ENCODE measurements around the gene BID.
"Not testable (repeated sequence)": the region's sequence is repeated elsewhere in the genome, so short reads cannot be mapped to it uniquely, and the experiment has no call there.

The BID gene

DNA sequence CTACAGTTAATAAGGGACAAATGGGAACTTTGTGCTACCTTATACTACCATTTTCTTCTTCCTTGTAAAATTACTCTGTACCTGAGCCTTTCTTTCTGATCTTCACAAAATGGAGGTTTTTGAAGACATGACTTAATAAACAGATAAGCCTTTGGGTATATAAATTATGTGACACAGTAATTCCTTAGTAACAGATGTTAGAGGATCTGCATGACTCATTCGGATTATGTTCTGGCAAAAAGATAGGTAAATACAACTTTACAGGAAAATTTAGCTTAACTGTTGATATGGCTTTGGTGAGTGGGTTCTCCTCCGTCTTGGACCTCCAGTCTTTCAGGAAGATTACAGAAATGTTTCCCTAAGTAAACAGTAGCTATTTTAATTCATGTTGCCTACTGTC is 61.8 kb downstream of the BID start:
- peaks cover 9% of the 10 kb centered on the region for H3K36me3 Mint-ChIP-seq
- no peaks in the 10 kb centered on the region for H3K9me3 Mint-ChIP-seq
- no peak overlapping the region for H3K4me3 Mint-ChIP-seq
- DNase-seq (ENCODE audit: low spot score in 2 of 2) (no peak), ATAC-seq (ENCODE audit: low read depth) (no peak)
- H3K4me1 Mint-ChIP-seq = no peaks in the 10 kb centered on the region
- H3K27ac Mint-ChIP-seq = no peak overlapping the region
- no peaks in the 10 kb centered on the region for H3K27me3 Mint-ChIP-seq

GRCh38 chr22:17710023-17710422 is 64.2 kb downstream of the BID start:
- ATAC-seq (ENCODE audit: low read depth) (no peak), DNase-seq (ENCODE audit: low spot score in 2 of 2) (no peak)
- Mint-ChIP-seq H3K36me3 (peaks cover 9% of the 10 kb centered on the region), H3K4me1 (peaks cover 11% of the 10 kb centered on the region), H3K4me3 (no peak overlapping the region), H3K27ac (peak overlapping the region; percentile 58), H3K9me3 (no peaks in the 10 kb centered on the region), H3K27me3 (no peaks in the 10 kb centered on the region)

- no peaks in the 10 kb centered on the region for H3K27me3 Mint-ChIP-seq
- no peak overlapping the region for H3K27ac Mint-ChIP-seq
- peaks cover 11% of the 10 kb centered on the region for H3K4me1 Mint-ChIP-seq
- no peaks in the 10 kb centered on the region for H3K9me3 Mint-ChIP-seq
- peaks cover 3% of the 10 kb centered on the region for H3K36me3 Mint-ChIP-seq
- DNase-seq (ENCODE audit: low spot score in 2 of 2) (no peak), ATAC-seq (ENCODE audit: low read depth) (no peak)
- no peak overlapping the region for H3K4me3 Mint-ChIP-seq
Observed at GRCh38 chr22:17707526-17707925, 66.7 kb downstream of the BID start.

DNA sequence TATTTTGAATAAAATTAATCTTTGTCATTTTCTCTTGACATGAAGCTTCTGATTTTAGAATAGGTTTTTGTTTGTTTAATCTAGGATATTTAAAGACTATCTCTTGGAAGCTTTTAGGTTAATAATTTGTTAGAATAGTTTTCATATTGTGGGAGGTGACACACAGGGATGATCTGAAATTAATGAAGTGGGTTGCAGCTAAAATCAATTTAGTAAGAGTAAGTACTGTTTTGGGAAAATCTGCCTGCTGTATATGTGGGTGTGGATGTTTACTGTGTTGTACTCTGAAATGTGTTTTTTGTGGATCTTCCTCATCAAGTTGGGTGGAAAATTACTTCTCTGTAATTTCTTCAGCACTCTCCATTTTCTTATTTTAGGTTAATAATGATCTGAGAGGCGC is 67.3 kb downstream of the BID start:
- no peaks in the 10 kb centered on the region for H3K27me3 Mint-ChIP-seq
- H3K4me1 Mint-ChIP-seq = peaks cover 11% of the 10 kb centered on the region
- peak overlapping the region; percentile 75 for H3K27ac Mint-ChIP-seq
- ATAC-seq (ENCODE audit: low read depth) (no peak), DNase-seq (ENCODE audit: low spot score in 2 of 2) (no peak)
- H3K4me3 Mint-ChIP-seq = no peak overlapping the region
- H3K9me3 Mint-ChIP-seq = no peaks in the 10 kb centered on the region
- peaks cover 2% of the 10 kb centered on the region for H3K36me3 Mint-ChIP-seq

DNA sequence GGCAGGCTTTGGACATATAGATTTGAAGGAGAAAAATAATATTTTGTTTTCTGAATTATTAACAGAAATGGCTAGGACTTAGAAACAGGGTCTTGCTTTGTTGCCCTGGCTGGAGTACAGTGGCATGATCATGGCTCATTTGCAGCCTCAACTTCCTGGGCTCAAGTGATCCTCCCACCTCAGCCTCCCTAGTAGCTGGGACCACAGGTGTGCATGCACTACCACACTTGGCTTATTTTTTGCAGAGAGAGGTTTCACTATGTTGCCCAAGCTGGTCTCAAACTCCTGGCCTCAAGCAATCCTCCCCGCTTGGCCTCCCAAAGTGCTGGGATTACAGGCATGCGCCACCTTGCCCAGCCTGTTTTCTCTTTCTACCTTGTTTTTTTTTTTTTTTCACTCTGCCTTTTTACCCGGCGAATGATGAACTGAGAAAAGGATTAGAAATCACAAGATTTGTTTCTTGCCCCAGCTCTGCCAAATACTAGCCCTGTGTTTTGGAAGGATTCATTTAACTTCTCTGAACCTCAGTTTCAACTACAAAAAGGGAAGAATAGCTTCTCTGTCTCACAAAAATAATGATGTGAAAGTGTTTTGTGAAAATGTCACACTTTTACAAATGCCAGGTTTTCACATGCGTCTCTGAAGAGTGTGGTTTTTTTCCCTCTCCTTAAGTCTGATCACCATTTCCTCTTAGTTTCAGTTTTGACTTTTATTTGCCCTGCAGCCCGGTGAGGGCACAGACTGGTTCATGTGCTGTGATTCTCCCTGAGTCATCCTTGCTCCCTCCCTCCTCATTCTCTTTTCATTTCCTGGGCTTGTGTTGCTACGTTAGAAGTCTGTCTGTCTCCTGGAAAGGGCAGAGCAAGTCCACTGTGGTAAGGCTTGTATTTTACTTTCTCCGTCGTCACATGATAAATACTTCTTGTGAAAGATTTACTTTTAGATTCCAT is 68.0 kb downstream of the BID start:
- peak in 1 of 2 donors; percentile 7 for DNase-seq (ENCODE audit: low spot score in 2 of 2)
- Mint-ChIP-seq H3K27me3 (no peaks in the 10 kb centered on the region), H3K4me1 (peaks cover 11% of the 10 kb centered on the region), H3K4me3 (peak overlapping the region; percentile 67), H3K27ac (peak overlapping the region; percentile 75), H3K9me3 (no peaks in the 10 kb centered on the region), H3K36me3 (peaks cover 2% of the 10 kb centered on the region)
- peak; percentile 91 for ATAC-seq (ENCODE audit: low read depth)

DNA sequence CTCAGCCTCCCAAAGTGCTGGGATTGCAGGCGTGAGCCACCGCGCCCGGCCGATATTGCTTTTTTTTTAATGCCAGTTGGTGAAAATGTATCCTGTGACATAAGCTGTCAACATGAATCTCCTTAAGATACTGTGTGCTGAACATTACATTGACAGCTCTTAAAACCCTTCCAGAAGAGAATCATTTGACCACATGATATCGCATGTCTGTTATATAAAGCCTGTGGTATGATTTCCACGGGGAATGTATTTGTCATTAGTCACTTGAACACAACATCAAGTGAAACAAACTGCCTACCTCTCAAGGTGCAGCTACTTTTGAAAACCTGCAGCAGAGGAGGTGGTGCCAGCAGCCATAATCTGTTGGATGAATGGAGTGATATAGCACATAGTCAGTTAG is 68.7 kb downstream of the BID start:
- DNase-seq (ENCODE audit: low spot score in 2 of 2) = no peak
- H3K27me3 Mint-ChIP-seq = no peaks in the 10 kb centered on the region
- H3K27ac Mint-ChIP-seq = peak overlapping the region; percentile 75
- peaks cover 11% of the 10 kb centered on the region for H3K4me1 Mint-ChIP-seq
- no peaks in the 10 kb centered on the region for H3K9me3 Mint-ChIP-seq
- ATAC-seq (ENCODE audit: low read depth) = no peak
- H3K36me3 Mint-ChIP-seq = peaks cover 2% of the 10 kb centered on the region
- no peak overlapping the region for H3K4me3 Mint-ChIP-seq

DNA sequence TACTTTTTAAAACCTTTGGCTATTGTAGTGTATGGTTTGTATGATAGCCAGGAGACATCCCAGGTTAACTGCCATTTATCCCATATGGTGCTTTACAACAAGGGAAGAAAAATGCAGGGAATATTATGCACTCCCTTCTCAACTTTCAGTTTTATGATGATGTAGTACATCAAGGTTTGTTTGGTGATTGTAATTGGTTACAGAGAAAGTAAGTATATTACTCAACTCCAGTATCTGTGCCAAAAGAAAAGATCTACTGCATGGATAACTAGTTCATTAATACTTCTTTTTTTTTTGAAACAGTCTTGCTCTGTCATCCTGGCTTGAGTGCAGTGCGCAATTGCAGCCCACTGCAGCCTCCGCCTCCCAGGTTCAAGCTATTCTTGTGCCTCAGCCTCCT is 70.5 kb downstream of the BID start:
- no peak overlapping the region for H3K27ac Mint-ChIP-seq
- H3K4me3 Mint-ChIP-seq = no peak overlapping the region
- peaks cover 8% of the 10 kb centered on the region for H3K36me3 Mint-ChIP-seq
- peaks cover 11% of the 10 kb centered on the region for H3K4me1 Mint-ChIP-seq
- no peaks in the 10 kb centered on the region for H3K9me3 Mint-ChIP-seq
- DNase-seq (ENCODE audit: low spot score in 2 of 2) = no peak
- no peaks in the 10 kb centered on the region for H3K27me3 Mint-ChIP-seq
- ATAC-seq (ENCODE audit: low read depth) = no peak

DNA sequence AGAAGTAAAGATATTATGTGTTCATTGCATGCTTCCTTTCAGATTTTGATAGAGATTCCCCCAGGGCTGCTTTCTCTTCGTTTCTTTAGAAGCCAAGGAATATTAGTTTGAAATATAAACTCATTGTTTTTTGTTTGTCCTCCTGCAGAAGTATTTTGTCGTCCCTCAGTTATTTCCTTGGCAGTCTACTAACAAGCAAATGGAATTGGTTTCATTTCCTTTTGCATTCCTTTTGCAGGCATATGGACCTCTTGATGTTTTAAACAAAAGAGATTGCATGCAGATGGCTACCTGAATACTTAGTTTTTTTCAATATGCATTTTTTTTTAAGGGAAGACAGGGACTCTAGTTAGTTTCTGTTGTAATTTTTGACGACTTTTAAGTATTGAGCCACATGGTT is 73.5 kb downstream of the BID start:
- H3K4me3 Mint-ChIP-seq = no peak overlapping the region
- no peak overlapping the region for H3K27ac Mint-ChIP-seq
- no peaks in the 10 kb centered on the region for H3K27me3 Mint-ChIP-seq
- ATAC-seq (ENCODE audit: low read depth) = no peak
- no peak for DNase-seq (ENCODE audit: low spot score in 2 of 2)
- H3K9me3 Mint-ChIP-seq = no peaks in the 10 kb centered on the region
- no peaks in the 10 kb centered on the region for H3K4me1 Mint-ChIP-seq
- peaks cover 14% of the 10 kb centered on the region for H3K36me3 Mint-ChIP-seq

- ATAC-seq (ENCODE audit: low read depth) (no peak), DNase-seq (ENCODE audit: low spot score in 2 of 2) (no peak)
- no peaks in the 10 kb centered on the region for H3K4me1 Mint-ChIP-seq
- H3K9me3 Mint-ChIP-seq = no peaks in the 10 kb centered on the region
- no peaks in the 10 kb centered on the region for H3K27me3 Mint-ChIP-seq
- no peak overlapping the region for H3K4me3 Mint-ChIP-seq
- H3K36me3 Mint-ChIP-seq = peaks cover 14% of the 10 kb centered on the region
- no peak overlapping the region for H3K27ac Mint-ChIP-seq
Observed at GRCh38 chr22:17699696-17700340, 74.5 kb downstream of the BID start.

DNA sequence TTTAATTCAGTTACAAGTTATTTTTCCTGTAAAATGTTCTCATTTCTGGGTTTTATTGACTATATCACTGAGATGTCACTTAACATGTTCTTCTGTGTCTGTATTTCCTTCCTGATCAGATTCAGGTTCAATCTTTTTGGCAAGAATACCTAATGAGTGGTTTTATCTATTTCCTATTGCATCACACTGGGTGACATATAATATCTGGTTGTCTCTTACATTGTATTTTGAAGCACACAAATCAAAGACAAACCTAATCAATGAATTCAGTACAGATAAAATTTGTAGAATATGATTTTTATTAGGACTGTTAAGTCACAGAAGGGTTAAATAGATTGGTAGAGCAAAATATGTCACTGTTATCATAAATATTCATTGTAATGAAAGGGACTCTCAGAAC is 75.3 kb downstream of the BID start:
- no peak overlapping the region for H3K27ac Mint-ChIP-seq
- no peak overlapping the region for H3K4me3 Mint-ChIP-seq
- no peaks in the 10 kb centered on the region for H3K9me3 Mint-ChIP-seq
- H3K36me3 Mint-ChIP-seq = peaks cover 14% of the 10 kb centered on the region
- no peaks in the 10 kb centered on the region for H3K4me1 Mint-ChIP-seq
- no peaks in the 10 kb centered on the region for H3K27me3 Mint-ChIP-seq
- DNase-seq (ENCODE audit: low spot score in 2 of 2) (no peak), ATAC-seq (ENCODE audit: low read depth) (no peak)

- not testable (repeated sequence) for H3K4me1 Mint-ChIP-seq; DNase-seq (ENCODE audit: low spot score in 2 of 2); H3K4me3 Mint-ChIP-seq; H3K27ac Mint-ChIP-seq; ATAC-seq (ENCODE audit: low read depth); H3K27me3 Mint-ChIP-seq; H3K9me3 Mint-ChIP-seq
- H3K36me3 Mint-ChIP-seq = peaks cover 14% of the 10 kb centered on the region
Observed at GRCh38 chr22:17698276-17698675, 76.0 kb downstream of the BID start.

DNA sequence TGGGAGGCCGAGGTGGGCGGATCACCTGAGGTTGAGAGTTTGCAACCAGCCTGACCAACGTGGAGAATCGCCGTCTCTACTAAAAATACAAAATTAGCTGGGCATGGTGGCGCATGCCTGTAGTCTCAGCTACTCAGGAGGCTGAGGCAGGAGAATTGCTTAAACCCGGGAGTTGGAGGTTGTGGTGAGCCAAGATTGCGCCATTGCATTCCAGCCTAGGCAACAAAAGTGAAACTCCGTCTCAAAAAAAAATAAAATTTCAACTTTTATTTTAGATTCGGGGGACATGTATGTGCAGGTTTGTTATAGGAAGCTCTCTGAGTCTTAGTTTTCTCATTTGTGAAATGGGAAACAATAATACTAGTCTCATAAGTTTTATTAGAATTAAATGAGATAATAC is 77.1 kb downstream of the BID start:
- H3K4me3 Mint-ChIP-seq, H3K4me1 Mint-ChIP-seq, H3K27me3 Mint-ChIP-seq: not testable (repeated sequence)

GRCh38 chr22:17695986-17696385 is 78.3 kb downstream of the BID start:
- ATAC-seq (ENCODE audit: low read depth) (no peak), DNase-seq (ENCODE audit: low spot score in 2 of 2) (no peak)
- Mint-ChIP-seq H3K4me3 (no peak overlapping the region), H3K27ac (no peak overlapping the region), H3K36me3 (peaks cover 16% of the 10 kb centered on the region), H3K9me3 (no peaks in the 10 kb centered on the region), H3K27me3 (no peaks in the 10 kb centered on the region), H3K4me1 (no peaks in the 10 kb centered on the region)

More for the DNA sequence above, 77.1 kb downstream of the BID start:
- not testable (repeated sequence) for H3K9me3 Mint-ChIP-seq; H3K27ac Mint-ChIP-seq; ATAC-seq (ENCODE audit: low read depth); DNase-seq (ENCODE audit: low spot score in 2 of 2)
- peaks cover 14% of the 10 kb centered on the region for H3K36me3 Mint-ChIP-seq

GRCh38 chr22:17694752-17695151 is 79.5 kb downstream of the BID start:
- no peak overlapping the region for H3K4me3 Mint-ChIP-seq
- H3K27me3 Mint-ChIP-seq = no peaks in the 10 kb centered on the region
- ATAC-seq (ENCODE audit: low read depth) (no peak), DNase-seq (ENCODE audit: low spot score in 2 of 2) (no peak)
- no peaks in the 10 kb centered on the region for H3K9me3 Mint-ChIP-seq
- peak overlapping the region; percentile 28 for H3K27ac Mint-ChIP-seq
- peaks cover 13% of the 10 kb centered on the region for H3K36me3 Mint-ChIP-seq
- H3K4me1 Mint-ChIP-seq = no peaks in the 10 kb centered on the region

Data from memory B cell (primary cell).